Choroid plexus epithelial cell (primary cell): ENCODE data around the gene CSHL1.

Experiments
- DNase-seq: peaks from one replicate; pipeline ENCODE4 v3.0.0-alpha.2; 2010; ENCODE audit warnings: low read depth
- H3K4me3 ChIP-seq: 2 replicates; pipeline ENCODE4 v1.5.1; 2011; ENCODE audit warnings: low read depth, mild to moderate bottlenecking, control low read depth, low read length, moderate library complexity
- CTCF ChIP-seq: conservative IDR thresholded peaks from 2 replicates; pipeline ENCODE4 v1.5.1; 2011; ENCODE audit warnings: low read depth, mild to moderate bottlenecking, control low read depth, inconsistent platforms, low read length, moderate library complexity

CSHL1 gene

DNA sequence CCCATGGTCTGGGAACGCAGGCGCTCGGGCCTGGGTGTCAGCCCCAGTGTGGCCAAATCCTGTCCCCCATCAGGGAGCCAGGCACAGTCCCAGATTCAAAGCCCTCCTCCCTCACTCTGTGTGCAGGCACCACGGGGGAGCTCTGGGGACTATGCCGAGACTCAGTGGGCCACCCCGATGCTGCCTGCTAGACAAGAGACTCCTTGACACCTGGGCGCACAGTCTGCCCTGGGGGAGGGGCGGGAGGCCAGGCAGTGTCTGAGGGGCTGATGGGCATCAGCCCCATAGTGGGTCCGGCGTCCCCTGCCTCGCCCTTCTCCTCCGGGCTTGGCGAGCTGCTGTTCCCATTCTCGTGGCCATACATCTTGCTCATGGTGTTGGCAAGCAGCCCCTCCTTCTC lies 29.5 kb upstream of the CSHL1 start:
- no peak for DNase-seq
- no peak overlapping the region for H3K4me3 ChIP-seq
- no peak for TF ChIP-seq CTCF

DNA sequence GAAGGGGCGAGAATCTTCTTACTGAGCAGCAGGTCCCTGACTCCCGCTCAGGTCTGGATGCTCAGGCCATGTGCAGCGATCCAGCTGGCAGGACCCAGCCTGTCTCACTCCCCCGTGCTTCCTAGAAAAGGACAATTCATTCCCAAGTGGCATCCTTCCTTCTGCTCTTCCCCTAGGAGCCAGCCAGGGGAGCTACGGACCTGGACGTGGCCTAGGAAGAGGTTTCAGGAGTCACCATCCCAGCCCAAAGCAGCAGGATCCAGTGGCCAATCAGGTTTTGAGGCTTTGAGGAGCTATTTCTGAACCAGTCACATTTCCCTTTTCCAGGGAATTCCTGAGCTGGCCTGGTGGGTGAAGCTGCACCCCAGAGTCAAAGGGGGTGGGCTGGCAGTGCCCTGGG lies 28.8 kb upstream of the CSHL1 start:
- no peak for DNase-seq
- no peak for TF ChIP-seq CTCF
- H3K4me3 ChIP-seq, result no peak overlapping the region

GRCh38 chr17:63939401-63939800 lies 28.3 kb upstream of the CSHL1 start:
- no peak for TF ChIP-seq CTCF
- no peak for DNase-seq
- no peak overlapping the region for H3K4me3 ChIP-seq

DNA sequence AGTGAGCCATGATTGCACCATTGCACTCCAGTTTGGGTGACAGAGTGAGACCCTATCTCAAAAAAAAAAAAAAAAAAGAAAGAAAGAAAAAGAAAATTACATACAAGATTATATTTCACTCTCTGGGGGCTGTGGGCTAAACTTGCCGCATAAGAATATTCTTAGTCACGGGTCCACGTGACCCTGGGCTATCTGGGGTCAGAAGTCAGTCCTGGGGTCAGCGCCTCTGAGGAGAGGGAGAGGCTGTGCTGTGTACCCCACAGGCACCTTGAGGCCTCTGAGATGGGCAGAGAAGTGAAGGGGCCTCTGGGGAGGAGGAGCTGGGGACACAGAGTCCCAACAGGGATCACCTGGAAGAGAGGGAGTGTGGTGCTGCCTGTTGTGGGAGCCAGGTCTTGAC lies 26.9 kb upstream of the CSHL1 start:
- no peak for TF ChIP-seq CTCF
- no peak for DNase-seq
- H3K4me3 ChIP-seq, result no peak overlapping the region

DNA sequence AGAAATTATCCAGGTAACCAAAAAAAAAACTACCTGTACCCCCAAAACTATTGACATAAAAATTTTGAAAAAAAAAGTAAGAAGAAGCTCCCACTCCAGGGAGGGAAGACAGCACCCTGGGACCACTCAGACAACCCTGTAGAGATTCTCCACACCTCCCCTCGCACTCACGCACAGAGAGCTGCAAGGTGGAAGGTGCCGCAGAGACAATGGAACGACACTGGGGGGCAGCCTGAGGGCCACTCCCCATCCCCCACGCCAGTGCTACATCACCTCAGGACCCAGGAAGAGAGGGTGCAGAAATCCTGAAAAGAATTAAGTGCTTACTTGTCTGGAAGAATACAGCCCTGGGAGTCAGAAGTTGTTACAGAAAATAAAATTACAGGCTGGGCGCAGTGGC lies 26.3 kb upstream of the CSHL1 start:
- no peak overlapping the region for H3K4me3 ChIP-seq
- no peak for DNase-seq
- TF ChIP-seq CTCF, result no peak

GRCh38 chr17:63934183-63935112 lies 23.4 kb upstream of the CSHL1 start:
- no peak for TF ChIP-seq CTCF
- no peak for DNase-seq
- no peak overlapping the region for H3K4me3 ChIP-seq

DNA sequence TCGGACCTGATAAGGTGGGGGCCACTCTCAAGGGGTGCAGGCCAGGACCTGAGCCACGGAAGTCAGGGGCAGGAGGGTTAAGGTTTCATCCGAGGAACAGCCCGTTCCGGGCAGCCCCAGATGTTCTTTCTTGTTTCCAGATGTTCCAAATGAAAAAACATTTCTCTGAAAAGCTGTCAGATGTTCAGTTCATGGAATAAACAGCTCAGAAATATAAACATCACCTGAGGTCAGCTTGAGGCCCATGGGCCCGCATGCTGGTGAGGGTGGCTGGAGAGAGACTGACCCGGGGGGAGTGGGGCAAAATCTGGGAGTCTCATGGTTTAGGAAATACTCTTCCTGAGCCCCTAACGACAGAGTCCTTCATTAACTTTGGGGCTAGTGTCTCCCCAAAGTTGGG lies 22.5 kb upstream of the CSHL1 start:
- no peak for TF ChIP-seq CTCF
- no peak for DNase-seq
- no peak overlapping the region for H3K4me3 ChIP-seq
